Activated naive CD4-positive, alpha-beta T cell (primary cell): ENCODE measurements around the gene MITD1.
A peak's percentile ranks its signal among the peaks of the same experiment; 100 is the strongest.
"Not testable (repeated sequence)": the region's sequence is repeated elsewhere in the genome, so short reads cannot be mapped to it uniquely, and the experiment has no call there.

ENCODE experiments used
- DNase-seq, 4 experiments: peaks; one replicate each; lab custom pipeline; 2025; lab: John Stamatoyannopoulos, UW

The MITD1 gene

DNA sequence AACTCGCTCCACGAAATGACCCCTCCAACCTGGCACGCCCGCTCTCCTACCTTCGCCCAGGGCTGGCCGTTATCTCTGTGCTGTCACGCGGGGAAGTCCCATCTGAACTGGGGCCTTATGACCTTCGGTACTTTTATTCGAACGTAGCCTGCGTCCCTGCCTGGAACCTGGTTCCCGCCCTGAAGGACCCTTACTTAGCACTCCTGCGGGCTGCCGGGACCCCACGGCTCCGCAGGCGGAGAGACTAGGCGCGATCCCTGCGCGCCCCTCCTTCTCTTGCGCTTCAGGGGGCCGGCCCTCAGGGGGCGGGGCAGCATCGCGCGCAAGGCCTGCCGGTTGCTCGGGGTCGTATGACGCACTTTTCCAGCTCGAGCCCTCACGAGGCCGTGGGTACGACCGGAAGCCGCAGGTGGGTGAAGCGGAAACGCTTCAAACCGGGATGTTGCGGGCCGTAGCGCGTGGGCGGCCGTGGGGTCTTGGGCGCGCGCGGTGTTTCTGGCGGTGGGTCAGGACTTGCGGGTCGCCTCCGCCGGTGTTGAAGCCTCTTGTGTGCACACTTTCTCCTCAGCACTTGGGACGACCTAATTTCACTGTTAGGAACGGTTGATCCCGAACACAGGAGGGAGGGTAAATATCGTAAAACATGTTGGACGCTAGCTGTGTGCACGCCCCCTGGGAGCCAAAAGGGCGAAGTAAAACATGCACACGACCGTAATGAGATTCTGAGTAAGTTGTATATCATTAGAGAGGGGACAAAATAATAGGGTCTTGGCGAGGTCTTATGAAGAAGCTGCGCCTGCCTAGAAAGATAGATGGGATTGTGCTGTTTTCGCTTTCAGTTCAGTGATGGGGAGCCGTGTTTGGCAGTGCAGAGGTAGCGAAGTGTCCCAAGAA, 26.0 kb downstream of the MITD1 start, which contains the start of the genes LIPT1 and TSGA10:
TSS of gene LIPT1 (plus strand) at position 325 of the 894 bp plus-strand sequence. CDS start 6,991 bp downstream, outside the sequence.
TSS of gene TSGA10 (minus strand) at position 300 of the 894 bp plus-strand sequence. CDS start 45,503 bp downstream, outside the sequence.
- DNase-seq = peak; percentile 65 to 89 (median 74)

DNA sequence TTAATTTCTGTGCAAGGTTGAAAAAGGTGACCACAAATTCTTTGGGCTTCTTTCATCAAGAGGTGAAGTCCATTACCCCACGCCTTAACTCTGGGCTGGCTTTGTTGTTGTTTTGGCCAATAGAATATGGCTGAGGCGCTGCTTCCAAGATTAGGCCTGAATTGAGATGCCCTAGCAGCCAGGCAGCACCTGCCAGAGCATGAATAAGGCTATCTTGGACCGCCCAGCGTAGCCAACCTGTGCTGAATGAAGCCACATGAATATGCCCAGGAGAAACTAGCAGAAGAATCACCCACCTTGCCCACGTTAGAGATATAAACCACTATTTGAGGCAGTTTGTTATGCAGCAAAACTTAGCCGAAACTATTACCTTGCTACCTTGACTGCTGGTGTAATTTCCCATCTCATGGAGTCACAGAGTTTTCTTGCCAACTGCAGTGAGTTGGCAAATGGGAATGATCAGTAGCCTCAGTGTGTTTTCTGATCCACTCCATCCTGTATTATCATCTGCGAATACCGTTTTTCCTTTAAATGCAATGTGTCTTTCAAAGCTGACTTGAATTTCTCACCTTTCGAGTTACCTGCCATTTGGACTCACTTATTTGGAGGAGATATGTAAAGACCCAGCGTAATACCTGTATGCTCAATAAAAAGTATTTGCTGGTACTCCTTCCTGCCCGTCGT, 26.8 kb downstream of the MITD1 start:
- DNase-seq = no peak

DNA sequence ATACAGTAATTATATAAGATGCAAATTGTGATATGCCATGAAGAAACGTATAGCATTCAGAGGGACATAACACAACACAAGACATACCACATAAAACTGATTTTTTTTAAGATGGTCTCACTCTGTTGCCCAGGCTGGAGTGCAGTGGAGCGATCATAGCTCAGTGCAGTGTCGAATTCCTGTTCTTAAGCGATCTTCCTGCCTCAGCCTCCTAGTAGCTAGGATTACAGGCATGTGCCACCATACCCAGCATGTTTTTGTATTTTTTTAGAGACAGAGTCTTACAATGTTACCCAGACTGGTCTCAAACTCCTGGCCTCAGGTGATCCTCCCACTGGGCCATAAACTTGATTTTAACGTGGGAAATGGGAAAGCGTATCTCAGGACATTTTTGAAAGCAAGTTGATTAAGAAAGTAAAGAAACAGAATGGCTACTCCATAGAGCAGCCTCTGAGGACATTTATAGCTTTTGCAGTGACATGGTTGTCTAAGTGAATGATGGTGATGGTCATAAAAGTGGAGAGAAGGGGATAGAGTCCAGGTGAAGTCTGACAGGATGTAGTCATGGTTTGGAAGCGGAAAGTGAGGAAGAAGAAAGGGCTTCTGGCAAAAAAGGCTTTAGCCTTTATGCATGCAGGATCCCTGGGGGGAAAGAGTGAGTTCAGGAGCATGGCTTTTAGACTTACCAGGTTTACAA, 28.5 kb downstream of the MITD1 start:
- no peak for DNase-seq

DNA sequence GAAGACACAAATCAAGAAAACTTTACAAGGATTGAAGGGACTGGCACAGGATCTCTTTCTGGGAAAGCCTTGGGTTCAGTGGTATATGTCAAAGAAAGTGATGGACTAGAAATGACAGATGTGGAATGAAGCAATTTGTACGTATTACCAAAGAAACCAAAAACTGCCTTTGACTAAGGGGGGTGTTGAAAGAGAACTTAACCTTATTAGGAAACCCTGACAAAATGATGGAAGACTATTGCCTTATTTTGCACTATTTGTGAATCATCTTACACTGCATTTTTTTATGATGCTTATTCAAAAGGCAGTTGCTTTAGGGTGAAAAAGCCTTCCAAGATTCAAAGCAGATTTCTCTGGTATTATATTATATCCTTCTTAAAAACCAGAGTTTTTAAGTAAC, 30.2 kb downstream of the MITD1 start:
- no peak for DNase-seq

- peak; percentile 84 to 97 (median 94) for DNase-seq
Measured at GRCh38 chr2:99141110-99142108, 39.4 kb downstream of the MITD1 start, which contains the start of gene C2orf15. TSS of gene C2orf15 (plus strand) at chr2:99141707. CDS start at chr2:99150559, 8,852 bp downstream.

DNA sequence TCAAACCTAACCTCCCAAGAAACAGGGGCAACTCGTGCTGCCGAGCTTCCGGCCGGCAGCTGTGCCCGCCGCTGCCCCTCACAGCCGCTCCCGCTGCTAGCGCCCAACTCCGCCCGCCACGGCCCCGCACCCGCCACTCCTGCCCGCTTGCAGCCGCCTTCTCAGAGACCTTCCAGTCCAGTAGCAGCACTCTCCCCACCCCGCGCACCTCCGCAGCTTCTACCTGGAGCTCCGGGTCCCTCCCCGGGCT, 40.1 kb downstream of the MITD1 start:
- DNase-seq = no peak

GRCh38 chr2:99140056-99140859, 40.6 kb downstream of the MITD1 start:
- DNase-seq = no peak

DNA sequence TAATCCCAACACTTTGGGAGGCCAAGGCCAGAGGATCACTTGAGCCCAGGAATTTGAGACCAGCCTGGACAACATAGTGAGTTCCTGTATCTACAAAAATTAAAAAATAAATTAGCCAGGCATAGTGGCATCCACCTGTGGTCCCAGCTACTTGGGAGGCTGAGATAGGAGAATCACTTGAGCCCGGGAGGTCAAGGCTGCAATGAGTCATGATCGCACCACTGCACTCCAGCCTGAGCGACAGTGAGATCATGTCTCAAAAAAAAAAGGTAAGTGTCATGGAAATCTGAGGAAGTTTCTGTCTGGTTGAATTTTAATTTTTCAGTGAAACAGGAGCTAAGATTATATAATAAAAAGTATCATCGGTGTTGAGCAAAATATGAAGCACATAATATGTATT, 41.9 kb downstream of the MITD1 start:
- DNase-seq = no peak

GRCh38 chr2:99135044-99135556, 45.8 kb downstream of the MITD1 start:
- not testable (repeated sequence) for DNase-seq

DNA sequence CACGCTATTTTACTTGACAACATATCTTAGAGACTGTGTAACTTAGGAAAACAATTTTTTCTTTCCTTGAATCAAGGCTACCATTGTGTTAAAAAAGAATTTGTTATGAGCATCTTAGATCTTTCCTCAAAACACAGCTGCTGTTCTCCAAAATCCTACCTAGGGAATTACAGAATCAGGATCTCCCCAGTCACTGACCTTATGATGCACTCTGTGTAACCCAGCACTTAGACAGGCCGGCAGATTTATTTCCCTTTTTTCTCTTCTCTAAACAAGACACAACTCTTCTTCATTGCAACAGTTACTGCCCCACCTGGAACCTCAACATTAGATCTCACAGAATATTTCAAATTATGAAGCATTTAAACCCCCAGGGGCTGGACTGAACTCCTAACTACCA, 52.9 kb downstream of the MITD1 start:
- DNase-seq = no peak
